GM12801 (cell line): ENCODE measurements around the gene PTPN22.

Experiments used
- CTCF ChIP-seq: IDR thresholded peaks from one replicate; pipeline ENCODE4 v1.5.1; 2011; ENCODE audit warnings: control low read depth; ENCODE audit not compliant: insufficient read length; ENCODE audit errors: extremely low read depth

PTPN22 gene

GRCh38 chr1:113905435-113905861, 33.9 kb upstream of the PTPN22 start:
- TF ChIP-seq CTCF: no peak

- no peak for TF ChIP-seq CTCF
Observed at GRCh38 chr1:113904674-113905434, 33.3 kb upstream of the PTPN22 start, which contains the start of the genes AP4B1 and DCLRE1B. Gene AP4B1 (minus strand): TSS chr1:113904799. CDS start chr1:113904717, 82 bp downstream. Gene DCLRE1B (plus strand): TSS chr1:113905326. CDS start chr1:113905587, 261 bp downstream.

- no peak for TF ChIP-seq CTCF
Observed at GRCh38 chr1:113904293-113904673, 32.8 kb upstream of the PTPN22 start.

- no peak for TF ChIP-seq CTCF
Observed at GRCh38 chr1:113903501-113904292, 32.2 kb upstream of the PTPN22 start.

GRCh38 chr1:113901191-113901590, 29.7 kb upstream of the PTPN22 start:
- TF ChIP-seq CTCF: no peak

- TF ChIP-seq CTCF: no peak
Observed at GRCh38 chr1:113899111-113899510, 27.6 kb upstream of the PTPN22 start.

- TF ChIP-seq CTCF: no peak
Observed at GRCh38 chr1:113898241-113898814, 26.8 kb upstream of the PTPN22 start.
